Mesenteric fat pad (tissue), 1 donor: ENCODE measurements around the gene SPTBN5. TPM values are rescaled to one million over a fixed set of nuclear protein-coding genes. Genes with fewer than 3 reads are reported as not detected.
"Not testable (repeated sequence)": the region's sequence is repeated elsewhere in the genome, so short reads cannot be mapped to it uniquely, and the experiment has no call there.

Experiments
- DNase-seq: peaks from one replicate; pipeline ENCODE4 v3.0.0-alpha.2; 2020; ENCODE audit warnings: low spot score
- total RNA-seq: library from RNA; stranded (reverse); fragmentation: NEBNext Ultra II Directional; extraction: Animal tissue kit (Norgen Biotek cat#: 25700); gene quantifications from one replicate; pipeline ENCODE4 v1.2.1, GENCODE V29; 2021
- donor health status: DM: yes; HTN: yes; CAD: no.

The SPTBN5 gene
- total RNA-seq, 1 donor from 2014 or later, result 1.6 TPM

DNA sequence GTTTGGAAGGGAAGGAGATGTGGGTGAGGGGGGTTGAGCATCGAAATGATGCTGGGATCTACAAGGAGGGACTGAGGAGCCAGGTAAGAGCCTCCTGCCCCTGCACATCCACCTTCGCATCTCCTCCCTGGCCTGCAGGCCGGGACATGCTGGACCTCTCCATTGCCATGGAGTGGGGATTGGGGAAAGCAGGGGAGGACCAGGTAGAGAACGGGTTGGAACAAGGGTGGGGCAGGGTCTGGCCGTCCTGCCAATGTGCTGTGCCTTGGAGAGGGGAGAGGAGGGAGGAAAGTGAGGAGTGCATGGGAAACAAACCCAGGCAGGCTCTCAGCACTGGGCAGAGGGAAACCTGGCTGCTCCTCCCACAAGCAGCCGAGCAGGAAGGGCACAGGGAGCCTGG, 44.6 kb downstream of the SPTBN5 start:
- DNase-seq, result no peak

DNA sequence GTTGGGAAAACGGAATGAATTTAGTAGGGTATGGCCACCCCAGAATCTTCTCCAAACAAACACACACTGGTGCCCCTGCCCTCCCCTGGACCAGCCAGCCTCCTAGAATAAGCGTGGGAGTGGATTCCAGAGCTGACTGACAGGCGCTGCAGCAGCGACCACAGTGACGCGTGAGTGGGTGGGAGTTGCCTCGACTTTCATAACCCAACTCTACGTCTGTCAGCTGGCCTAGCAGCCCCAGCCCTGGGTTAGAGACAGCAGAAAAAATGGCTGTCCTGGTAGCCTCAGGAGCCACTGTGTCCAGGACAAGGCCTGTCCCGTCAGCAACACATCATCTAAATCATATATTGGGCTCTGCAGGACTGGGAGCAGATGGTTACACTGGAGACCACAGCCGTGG, 45.2 kb downstream of the SPTBN5 start:
- no peak for DNase-seq

DNA sequence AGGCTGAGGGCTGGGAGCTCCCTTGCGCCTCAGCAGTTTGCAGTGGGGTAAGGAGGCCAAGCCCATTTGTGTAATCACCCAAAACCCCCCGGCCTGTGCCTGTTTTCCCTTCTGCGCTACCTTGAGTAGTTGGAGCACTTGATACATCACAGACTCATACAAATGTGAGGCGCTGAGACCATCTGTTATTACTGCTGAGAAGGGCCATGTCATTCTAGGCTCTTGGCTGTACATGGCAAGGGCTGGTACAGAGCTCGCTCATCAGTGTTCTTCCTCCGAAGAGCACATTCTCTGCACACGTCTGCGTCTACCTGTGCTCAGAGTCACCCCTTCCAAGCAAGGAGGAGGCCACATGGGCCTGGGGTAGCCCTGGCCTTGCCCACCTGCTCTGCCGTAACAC, 45.9 kb downstream of the SPTBN5 start:
- no peak for DNase-seq

DNA sequence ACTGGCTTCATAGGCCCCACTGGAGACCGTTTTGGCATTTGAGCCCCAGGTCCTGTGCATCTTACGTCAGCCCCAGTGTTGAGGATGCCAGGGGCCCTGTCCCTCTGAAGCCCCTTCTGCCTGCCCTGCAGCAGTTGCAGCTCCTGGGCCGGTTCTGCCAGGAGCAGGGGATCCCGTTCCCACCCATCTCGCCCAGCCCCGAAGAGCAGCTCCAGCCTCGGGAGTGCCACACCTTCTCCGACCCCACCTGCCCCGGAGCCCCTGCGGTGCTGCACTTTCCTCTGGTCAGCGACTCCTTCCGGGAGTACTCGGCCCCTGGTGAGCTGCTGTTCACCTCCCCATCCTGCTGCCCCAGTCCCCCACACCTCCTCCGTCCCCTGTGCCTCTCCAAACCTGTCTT, 46.6 kb downstream of the SPTBN5 start:
- no peak for DNase-seq

DNA sequence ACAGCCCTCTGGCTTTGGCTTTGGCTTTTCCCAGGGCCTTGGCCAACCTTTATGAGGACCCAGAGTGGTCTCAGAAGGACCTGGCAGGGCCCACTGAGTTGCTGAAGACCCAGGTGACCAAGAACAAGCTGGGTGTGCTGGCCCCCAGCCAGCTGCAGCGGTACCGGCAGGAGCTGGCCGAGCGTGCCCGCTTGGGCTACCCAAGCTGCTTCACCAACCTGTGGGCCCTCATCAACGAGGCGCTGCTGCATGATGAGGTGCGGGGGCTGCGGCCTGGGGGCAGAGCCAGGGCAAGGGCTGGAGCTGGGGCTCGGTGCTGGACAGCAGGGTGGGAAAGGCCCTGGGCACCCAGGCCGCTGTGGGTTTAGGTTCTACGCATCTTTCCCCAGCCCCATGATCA, 49.0 kb downstream of the SPTBN5 start:
- DNase-seq, result no peak

DNA sequence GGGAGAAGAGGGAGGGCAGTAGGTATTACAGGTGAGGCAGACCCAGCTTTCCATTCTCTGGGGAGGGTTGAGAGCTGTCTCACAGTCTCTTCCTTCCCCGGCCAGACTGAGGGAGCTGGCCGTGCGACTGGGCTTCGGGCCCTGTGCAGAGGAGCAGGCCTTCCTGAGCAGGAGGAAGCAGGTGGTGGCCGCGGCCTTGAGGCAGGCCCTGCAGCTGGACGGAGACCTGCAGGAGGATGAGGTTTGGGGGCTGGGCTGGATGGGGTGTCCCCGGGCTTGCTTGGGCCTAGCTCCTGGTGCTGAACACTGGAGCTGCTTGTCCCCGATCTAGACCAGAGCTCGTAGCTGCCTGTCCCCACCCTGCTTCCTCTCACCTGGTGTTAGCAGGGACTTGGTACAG, 50.3 kb downstream of the SPTBN5 start:
- DNase-seq, result no peak

DNA sequence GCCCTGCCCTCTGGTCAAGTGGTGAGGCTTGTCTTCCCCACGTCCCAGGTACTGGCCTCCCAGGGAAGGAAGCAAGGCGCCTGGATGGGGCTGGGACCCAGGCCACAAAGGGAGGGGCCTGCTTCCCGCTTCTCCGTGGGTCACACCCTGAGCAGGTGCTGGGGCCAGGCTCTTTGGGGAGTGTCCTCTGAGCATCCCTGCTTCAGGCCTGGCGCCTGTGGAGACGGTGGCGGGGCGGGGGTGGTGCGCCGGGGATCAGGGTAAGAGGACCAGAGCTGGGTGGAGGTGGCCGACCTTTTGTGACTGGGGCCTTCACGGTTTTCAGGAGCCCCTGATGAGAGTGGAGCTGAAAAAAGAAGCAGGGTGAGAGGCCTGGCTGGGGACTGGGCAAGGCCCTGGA, 51.6 kb downstream of the SPTBN5 start:
- no peak for DNase-seq

DNA sequence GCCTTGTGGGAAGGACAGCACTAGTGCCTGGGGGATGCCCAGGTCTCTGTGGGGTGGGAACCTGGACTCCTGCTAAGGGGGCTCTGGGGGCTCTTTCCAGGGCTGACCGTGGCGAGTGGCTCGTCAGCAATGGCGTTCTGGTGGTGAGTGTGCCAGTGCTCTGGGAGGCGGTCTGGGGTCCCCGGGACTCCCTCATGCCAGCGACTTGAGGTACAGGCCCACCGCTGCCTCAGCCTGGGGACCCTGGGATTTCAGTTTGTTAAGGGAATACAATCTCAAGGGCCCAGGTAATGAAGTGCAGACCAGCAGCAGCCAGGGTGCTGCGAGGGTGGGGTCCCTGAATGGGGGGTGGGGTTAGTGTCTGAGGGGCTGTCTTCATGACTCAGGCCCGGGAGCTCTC, 52.7 kb downstream of the SPTBN5 start:
- no peak for DNase-seq

DNA sequence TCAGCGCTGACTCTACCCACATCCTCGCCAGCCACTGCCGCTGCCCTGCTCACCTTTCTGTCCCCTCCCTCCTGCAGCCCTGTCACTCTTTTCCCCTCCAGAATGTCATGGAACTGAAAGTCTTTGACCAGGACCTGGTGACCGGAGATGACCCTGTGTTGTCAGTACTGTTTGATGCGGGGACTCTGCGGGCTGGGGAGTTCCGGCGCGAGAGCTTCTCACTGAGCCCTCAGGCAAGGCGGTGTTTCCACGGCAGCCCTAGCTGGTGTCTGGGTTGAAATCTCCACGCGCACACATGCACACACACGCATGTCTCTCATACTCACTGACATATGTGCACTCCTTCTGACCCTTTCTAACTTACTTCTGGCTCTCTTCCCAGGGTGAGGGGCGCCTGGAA, 53.2 kb downstream of the SPTBN5 start:
- DNase-seq, result no peak

DNA sequence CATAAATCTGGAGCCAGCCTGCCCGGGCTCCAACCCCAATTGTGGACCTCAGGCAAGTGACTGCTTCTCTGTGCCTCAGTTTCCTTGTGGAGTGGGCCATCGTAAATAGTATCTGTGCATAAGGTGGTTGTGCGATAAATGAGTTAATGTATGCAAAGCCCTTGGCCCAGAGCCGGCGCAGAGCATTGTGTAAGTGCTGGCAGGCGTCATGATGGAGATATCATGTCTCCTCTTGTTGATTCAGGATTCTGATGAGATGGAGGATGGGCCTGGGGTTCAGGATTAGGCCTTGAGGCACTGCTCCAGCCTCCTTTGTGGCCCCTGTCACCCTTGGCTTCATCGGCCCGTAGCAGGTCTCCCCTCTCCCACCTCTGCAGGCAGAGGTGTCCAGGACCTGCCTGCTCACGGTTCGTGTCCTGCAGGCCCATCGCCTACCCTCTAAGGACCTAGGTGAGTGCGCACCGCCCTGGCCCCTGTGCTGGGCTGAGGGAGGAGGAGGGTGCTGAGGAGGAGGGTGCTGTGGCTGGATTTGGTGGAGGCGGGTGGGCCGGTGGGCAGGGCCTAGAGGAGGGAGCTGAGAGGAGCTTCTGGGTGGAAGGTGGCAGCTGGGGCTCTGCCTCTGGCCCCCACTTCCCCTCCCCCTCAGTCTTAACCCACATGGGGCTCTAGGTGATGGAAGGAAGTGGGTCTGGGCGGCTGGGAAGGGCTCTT, 53.9 kb downstream of the SPTBN5 start:
- no peak for DNase-seq

DNA sequence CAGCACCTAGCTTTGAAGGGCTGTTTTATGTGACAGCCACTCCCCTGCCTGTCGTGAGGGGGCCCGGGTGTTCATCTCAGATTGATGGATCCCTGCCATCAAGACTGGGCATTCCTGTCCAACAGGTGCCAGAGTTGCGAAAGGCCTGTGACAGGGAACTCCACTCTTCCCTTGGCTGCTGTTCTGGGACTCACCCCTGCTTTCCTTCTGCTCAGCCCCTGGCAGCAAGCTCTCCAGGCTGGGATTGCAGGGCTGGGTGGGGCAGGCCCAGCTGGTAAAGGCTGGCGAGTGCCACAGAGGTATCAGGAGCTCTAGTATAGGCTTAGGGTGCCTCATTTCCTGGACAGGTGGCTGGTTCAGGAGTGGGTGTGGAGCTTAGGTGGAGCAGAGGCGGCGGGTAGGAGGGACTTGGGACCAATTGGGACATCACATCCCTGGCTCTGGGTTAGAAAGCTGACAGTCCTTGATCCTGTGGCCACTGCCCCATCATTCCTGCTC, 55.4 kb downstream of the SPTBN5 start, which contains the start of gene PLA2G4B:
Gene PLA2G4B (plus strand): TSS at position 448 of the 498 bp plus-strand sequence. CDS start 67 bp downstream, outside the sequence.
- DNase-seq, result no peak

DNA sequence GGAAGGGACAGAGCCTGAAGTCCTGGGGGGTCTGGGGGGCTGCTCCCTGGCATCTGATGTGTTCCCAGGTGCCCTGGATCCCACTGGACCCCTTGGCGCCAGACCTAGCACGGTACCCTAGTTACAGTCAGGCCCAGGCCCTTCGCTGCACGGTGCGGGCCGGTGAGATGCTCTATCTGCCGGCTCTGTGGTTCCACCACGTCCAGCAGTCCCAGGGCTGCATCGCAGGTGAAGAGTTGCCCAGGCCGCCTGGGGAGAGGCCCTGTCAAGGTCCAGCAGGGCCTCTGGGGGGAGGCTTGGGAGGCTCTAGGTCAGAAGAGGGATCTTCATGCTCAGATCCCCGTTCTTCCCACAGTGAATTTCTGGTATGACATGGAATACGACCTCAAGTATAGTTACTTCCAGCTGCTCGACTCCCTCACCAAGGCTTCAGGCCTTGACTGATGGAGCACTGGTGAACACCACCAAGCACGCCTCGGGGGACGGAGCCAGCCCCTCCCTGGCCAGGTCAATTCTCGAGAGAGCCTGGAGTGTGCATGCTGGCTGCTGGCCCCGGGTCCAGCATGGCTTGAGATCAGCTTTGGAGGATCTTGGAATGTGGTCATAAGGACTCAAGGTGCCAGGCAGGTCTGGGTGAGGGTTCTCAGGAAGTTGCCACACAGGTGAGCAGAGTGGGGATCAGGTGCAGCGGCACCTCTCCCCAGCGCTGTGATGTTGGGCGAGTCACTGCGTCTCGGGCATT, 57.0 kb downstream of the SPTBN5 start:
- DNase-seq, result no peak

DNA sequence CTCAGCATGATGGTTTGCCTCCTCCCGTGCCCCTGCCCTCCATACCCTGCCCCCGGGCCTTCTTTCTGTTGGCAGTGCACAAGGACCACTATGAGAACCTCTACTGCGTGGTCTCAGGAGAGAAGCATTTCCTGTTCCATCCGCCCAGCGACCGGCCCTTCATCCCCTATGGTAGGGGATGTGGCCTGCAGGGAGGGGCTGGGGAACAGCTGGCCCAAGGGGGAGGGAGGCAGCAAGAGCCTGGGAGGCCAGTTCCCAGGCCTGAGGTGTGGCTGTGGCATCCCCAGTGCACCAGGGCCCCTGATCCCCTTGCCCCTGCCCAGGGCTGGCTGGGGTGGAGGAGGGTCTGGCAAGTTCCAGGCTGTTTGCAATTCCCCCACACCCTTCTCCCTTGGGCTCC, 57.8 kb downstream of the SPTBN5 start:
- DNase-seq, result no peak

DNA sequence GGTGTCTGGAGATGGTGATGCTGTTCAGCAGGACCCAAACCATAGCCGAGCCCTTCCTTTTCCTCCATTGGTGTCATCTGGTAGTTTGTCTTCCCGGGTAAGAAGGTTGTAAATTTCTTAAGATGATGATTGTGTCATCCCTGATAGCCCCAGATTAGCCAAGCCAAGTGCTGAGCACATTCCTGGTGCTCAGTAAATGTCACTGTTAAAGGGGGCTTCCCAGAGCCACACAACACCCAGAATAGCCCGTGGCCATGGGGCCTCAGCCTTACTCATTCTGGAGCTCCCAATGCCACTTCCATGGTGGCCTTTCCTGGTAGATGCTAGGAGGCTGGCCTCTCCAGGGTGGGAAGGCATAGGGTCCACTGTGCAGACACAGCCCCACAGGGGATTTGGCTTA, 59.8 kb downstream of the SPTBN5 start:
- DNase-seq, result no peak

DNA sequence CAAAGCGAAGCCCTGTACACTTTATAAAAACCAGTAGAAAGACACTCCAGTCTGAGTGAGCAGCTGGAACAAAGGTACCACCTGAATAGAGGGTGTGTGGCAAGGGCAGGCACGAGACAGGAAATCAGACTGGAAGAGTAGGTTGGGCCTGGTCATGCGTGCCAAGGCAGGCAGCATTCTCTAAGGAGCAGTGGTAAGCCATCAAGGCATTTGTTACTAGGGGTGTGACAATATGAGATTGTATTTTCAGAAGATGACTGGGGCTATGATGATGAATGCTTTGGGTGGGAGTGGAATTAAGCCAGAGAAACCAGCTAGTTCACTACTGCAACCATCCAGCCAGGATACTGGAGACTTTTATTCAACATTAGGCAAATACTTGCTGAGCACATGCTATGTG, 61.0 kb downstream of the SPTBN5 start:
- no peak for DNase-seq

DNA sequence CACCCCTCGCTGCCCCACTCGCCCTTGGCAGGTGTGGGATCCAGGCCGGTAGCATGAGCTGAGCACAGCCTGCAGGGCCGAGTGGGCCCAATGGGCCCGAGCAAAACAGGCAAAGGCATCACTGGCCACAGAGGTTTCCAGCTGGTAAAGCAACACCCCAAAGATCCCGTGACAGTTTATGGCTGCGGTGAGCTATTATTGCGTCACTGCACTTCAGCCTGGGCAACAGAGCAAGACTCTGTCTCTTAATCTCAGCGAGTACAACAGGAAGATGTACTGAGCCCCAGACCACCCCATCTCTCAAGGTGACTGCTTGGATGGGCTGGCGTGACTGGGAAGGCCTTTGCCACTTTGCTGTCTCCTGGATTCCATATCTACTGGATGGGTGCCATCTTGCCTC, 61.6 kb downstream of the SPTBN5 start:
- DNase-seq, result no peak

DNA sequence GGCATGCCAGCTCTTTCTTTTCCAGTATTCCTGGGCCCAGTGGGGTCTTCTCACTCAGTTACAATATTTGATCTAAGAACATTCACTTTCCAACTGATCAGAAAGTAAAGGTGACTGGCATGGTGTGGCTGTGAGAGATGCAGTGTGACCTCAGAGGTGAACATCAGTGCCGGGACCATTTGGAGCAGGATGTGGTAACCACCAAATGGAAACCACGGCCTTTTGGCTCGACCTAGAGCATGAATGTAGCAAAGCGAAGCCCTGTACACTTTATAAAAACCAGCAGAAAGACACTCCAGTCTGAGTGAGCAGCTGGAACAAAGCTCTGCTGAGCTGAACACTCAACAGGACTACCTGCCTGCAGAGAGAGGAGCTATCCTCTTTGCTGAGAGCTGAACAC, 62.6 kb downstream of the SPTBN5 start:
- not testable (repeated sequence) for DNase-seq

DNA sequence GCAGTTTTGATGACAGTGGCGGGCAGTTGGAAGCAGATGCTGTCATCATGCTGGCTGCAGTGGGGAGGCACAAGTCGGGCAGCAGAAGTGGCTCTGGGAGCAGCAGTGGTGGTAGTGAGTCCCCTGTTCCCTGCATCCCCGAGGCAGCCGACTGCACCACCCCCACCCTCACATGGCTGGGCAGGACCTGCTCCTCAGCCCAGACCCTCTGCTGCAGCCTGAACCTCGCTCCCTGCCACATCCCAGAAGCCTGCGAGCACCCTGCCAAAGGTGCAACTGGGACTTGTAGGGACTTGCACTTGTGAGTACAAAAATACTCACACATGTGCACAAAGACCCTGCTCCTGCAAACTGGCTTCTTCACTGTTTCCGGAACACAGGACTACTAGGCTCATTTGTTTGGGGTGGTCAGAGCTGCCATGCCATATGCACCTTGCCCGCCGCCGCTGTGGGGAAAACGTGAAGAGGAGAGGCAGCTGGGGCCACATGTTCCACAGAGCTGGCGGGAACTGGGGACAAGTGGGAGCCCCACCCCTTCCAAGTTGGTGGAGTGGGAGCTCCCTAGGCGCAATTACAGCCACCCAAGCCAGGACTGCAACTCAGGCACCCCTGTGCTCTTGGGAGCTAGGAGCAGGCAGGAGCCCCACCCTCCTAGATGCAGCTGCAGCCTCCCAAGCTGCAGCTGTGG, 63.8 kb downstream of the SPTBN5 start:
- DNase-seq, result no peak

DNA sequence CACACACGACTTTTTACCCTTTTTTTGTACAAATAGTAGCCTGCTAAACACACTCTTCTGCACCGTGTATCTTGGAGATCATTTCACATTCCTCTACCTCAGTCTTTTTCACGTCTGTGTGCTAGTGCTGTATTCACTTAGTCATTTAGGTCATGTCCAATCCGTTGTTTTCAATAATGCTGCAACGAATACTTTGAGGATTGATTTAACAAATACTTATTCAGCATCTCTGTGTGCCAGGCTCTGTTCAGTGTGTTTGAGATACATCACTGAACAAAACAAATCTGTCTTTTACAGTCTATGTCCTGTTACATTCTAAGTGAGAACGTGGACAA, 65.1 kb downstream of the SPTBN5 start:
- no peak for DNase-seq

DNA sequence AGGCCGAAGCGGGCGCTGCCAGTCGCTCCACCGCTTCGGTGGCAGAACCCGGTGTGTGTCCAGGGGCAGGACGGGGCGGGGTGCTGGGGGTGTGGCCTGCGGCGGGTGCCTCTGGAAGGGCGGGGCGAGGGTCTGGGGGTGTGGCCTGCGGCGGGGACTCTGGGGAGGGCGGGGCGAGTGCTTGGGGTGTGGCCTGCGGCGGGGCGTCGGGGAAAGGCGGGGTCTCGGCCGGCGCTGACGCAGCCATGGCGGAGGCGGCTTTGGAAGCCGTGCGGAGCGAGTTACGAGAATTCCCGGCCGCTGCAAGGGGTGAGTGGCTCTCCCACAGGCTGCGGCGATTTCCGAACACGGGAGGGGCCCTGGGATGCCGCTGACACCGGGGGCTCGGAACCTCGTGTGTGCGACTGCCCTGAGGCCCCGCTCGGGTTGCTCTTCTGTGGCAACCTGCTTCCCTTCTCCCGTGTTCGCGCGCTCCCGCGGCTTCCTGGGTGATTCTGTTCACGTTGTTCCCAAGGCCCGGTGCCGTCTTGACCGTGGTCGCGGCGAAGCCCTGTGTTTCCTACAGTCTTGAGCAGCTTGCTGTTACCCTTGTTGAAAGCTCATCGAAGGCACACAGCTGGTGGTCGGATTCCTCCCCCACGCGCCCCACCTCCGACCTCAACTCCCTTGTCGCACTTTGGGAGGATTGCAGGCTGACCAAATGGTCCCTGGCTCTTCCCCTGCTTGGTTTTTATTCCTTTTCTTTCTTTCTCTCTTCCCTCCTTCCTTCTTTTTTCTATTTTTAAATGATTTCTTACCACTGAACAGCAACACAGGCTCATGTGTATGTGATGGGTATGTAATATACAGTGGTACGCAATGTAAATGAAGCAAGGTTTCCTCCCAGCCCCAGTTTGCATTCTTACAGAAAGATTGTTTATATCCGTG, 65.7 kb downstream of the SPTBN5 start, which contains the start of gene JMJD7:
Gene JMJD7 (plus strand): TSS at position 213 of the 927 bp plus-strand sequence. CDS start 33 bp downstream, at position 246.
- peak; percentile 98 for DNase-seq

DNA sequence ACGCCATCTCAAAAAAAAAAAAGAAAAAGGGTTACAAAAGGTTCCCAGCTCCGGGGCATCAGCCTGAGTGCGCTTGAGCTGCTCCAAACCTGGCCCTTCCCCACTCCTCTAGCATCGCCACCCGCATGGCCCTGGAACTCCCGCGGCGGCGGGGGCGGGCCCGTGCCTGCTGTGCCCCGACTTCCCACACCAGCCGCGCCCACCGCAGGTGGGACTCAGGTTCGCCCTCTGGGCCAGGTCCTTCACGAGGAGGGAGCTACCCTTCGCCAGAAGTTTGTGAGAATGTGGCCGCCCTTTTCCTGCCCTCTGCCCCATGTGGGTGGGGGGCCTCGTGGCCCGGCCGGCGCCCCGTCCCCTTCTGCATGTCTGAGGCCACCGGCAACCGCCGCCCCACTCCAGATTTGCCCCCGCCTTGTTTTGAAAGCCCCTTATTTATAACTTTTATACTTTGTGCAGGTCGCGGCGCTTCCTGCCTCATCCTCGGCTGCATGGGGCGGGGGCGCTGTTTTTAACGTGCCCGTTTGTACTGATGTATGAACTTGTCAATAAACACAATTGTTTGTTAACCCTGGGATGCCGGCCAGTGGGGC, 66.5 kb downstream of the SPTBN5 start:
- DNase-seq, result no peak
